ENCODE measurements around the gene WDR62.

DNA sequence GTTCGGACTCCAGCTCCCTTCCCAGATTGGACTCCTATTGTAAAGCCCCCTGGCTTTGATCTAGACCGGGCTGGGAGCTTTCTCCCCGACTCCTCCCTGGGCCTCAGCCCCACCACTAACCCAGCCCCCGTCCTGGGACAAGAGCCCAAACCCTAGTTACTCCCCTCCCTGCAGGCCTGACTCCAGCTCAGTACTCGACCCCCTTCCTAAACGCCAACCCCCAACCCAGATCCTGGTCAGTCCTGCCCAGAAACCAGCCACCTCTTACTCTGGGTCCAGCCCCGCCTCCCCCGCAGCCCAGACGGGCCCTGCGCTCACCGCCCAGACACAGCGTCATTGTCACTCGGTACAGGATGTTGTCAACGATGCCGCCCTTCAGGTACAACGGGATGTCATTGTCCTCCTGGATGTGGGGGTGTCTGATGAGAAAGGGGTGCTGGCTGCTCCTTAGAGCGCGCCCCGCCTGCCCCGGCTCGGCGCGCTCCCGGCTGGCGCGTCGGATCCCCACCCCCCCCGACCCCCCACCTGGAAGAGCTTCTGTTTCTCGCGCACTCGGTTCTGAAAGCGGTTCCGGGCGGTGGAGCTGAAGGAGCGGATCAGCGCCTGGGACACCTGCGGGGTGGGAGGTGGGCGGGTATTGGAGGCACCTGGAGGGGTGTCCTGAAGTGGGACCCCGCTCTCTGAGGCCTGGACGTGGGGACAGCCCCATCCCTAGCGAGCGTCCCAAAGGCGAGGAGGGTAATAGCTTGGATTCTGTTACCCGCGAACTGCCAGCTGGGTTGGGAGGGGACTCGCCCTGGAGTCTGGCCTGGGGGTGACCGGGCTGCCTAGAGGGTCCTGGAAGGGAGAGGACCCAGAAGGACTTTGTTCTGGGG lies 96.7 kb downstream of the WDR62 start:
- TF ChIP-seq POLR2A (IDR thresholded peaks at IDR 0.05), result peak in 1 of 2 donors; percentile 49
- TF ChIP-seq, protein P1, sequence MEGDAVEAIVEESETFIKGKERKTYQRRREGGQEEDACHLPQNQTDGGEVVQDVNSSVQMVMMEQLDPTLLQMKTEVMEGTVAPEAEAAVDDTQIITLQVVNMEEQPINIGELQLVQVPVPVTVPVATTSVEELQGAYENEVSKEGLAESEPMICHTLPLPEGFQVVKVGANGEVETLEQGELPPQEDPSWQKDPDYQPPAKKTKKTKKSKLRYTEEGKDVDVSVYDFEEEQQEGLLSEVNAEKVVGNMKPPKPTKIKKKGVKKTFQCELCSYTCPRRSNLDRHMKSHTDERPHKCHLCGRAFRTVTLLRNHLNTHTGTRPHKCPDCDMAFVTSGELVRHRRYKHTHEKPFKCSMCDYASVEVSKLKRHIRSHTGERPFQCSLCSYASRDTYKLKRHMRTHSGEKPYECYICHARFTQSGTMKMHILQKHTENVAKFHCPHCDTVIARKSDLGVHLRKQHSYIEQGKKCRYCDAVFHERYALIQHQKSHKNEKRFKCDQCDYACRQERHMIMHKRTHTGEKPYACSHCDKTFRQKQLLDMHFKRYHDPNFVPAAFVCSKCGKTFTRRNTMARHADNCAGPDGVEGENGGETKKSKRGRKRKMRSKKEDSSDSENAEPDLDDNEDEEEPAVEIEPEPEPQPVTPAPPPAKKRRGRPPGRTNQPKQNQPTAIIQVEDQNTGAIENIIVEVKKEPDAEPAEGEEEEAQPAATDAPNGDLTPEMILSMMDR (IDR thresholded peaks at IDR 0.05), result no peak
- peak in 1 of 2 donors; percentile 70 for TF ChIP-seq EP300 (IDR thresholded peaks at IDR 0.05)

Data from tibial nerve (tissue), 4 donors.